OCI-M1 (cell line): Measurements from ENCODE around the gene RPS16.

Source experiments
- DNase-seq: peaks from one replicate; lab custom pipeline; 2025; lab: John Stamatoyannopoulos, UW

RPS16 gene

DNA sequence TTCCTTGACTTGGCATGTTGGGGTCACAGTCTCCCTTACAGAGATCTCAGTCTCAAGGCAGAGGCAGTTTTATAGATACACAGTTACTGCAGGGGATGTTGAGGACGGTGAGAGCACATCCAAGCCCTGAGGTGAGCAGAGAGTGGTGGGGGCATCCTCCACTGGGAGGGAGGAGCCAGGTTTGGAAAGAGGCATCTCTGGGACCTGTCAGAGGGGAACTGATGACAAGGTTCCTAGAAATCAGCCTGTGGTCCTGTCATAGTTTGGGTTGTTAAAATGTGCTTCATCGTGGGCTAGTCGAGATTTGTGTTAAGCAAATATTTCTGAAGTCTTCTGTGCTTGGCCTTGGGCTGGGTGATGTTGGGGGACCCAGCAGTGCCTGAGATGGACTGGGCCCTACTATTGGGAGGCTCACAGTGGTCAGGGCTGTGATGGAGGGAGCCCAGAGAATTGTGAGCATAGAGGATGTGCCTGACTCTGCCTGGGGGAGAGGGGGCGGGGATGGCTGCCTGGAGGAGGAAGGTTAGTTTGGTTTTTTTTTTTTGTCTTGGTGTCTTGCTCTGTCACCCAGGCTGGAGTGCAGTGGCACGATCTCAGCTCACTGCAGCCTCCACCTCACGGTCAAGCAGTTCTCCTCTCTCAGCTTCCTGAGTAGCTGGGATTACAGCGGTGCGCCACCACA is 13.5 kb upstream of the RPS16 start:
- no peak for DNase-seq

DNA sequence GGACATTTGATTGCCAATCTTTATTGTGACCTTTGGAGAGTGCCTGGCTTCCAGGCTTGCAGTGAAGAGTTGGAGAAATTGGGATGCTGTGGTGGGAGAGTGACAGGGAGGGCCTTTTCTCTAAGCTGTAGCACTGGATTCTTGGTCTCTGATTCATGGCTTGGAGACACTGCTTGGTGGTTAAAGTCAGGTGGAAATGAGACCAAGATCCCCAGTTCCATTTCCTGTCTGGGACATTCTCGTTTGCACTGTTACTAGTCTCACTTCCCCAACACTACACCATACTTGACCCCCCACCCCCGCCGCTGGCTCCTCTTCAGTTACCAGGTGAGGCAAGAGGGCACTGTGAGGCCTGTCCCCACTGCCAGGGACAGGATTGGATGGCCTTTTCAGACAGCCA is 12.5 kb upstream of the RPS16 start:
- DNase-seq = no peak

DNA sequence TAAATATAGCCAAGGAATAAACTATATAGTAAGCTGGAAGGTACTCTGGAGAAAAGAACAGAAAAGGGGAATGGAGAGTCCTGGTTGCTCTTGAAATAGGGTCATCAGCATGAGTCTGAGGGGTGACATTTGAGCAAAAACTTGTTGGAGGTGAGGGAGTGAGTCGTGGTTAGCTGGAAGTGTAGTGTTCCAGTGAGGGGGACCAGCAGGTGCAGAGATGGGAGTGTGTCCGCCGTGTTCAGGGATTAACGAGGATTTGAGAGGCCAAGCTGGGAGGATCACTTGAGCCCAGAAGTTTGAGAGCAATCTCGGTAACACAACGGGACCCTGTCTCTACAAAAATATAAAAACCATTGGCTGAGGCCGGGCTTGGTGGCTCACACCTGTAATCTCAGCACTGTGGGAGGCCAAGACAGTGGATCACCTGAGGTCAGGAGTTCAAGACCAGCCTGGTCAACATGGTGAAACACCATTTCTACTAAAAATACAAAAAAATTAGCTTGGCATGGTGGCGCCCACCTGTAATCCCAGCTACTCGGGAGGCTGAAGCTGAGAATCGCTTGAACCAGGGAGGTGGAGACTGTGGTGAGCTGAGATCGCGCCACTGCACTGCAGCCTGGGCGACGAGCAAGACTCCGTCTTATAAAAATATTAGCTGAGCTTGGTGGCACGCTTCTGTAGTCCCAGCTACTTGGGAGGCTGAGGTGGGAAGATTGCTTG is 10.8 kb upstream of the RPS16 start:
- no peak for DNase-seq

DNA sequence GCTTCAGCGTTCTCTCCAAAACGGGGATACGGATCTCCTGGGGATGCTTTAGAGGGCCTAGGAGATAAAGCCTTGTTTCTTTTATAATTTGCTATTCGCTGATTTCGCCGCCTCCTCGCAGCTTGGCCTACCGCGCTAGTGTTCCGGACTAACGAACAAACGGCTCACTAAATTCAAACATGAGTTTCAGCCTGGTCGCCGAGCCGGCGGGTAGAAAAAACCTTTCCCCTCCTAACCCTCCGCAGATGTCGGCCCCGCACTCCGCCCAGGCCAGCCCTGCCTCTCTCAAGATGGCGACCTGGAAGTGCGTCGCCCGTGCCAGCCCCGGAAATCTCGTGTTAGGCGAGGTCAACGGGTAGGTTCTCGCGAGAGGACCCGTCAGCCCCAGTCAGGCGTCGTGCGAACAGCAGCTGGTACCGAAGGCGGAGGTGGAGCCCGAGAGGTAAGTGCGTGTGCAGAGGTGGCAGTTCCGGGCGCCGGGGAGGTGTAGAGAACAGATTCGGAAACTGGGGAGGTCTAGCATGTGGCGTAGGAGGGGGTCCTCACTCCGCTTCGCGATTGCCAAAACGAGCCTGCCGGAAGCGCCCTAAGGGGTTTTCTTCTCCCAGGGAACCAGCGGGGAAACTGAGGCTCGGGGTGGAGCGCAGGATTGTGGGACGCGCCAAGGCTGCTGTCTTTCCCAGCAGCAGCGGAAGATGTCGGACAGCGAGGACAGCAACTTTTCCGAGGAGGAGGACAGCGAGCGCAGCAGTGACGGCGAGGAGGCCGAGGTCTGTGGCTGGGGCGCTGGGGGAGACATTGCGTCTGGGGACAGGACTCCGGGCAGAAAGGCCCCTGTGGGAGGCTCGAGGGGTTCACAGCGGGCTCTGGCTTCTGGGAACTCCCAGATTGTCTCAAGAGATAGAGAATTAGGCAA is 9.7 kb upstream of the RPS16 start, which contains the start of gene SUPT5H:
Gene SUPT5H (plus strand): TSS at position 387 of the 916 bp plus-strand sequence. CDS start 309 bp downstream, at position 696.
- DNase-seq = peak; percentile 99

DNA sequence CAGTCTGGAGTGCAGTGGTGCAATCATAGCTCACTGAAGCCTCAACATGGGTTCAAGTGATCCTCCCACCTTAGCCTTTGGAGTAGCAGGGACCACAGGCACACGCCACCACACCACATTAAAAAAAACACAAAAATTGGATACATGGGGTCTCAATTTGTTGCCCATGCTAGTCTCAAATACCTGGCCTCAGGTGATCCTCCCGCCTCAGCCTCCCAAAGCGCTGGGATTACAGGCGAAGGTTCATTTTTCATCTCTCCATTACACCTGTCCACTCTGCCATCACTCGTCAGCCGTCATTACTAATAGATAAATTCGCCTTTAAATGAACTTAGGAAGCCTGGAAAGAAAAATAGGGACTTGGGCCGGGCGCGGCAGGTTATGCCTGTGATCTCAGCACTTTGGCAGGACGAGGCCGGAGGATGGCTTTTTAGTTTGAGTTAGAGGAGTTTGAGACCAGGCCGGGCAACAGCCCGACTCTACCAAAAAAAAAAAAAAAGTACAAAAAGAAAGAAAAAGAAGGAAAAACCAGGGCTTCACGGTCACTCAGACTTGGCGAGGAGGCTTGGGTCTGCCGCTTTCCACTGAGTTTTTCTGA is 8.9 kb upstream of the RPS16 start:
- DNase-seq = no peak

DNA sequence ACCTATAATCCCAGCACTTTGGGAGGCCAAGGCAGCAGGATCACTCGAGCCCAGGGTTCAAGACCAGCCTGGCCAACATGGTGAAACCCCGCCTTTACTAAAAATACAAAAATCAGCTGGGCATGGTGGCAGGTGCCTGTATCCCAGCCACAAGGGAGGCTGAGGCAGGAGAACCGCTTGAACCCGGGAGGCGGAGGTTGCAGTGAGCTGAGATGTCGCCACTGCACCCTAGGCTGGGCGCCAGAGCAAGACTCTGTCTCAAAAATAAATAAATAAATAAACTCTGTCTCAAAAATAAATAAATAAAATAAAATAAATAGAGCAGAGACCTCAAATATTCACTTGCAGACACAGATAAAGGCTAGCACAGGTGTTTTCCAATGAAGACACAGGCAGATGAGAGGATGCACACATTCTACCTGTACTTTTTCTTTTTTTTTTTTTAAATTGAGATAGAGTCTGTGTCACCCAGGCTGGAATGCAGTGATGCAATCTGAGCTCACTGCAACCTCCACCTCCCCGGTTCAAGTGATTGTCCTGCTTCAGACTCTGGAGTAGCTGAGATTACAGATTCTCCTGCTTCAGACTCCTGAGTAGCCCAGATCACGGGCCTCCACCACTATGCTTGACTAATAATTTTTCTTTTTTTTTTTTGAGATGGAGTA is 2.7 kb upstream of the RPS16 start:
- DNase-seq = peak; percentile 12

DNA sequence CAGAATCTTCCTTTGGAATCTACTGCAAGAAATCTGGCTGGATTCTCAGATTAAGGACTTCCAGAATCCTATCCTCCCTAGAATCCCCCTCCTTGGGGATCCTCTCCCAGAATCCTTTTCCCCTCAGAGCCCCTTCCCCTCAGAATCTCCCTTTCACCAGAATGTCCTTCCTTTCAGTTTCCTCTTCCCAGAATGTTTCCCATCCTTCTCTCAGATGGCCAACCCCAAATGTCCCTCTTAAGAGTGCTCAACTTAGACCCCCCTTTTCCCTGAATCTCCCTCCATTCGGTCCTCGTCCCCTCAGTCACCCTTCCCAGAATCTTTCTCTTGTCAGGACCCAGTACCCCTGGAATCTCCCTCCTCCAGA is 584 bp upstream of the RPS16 start:
- DNase-seq = no peak

DNA sequence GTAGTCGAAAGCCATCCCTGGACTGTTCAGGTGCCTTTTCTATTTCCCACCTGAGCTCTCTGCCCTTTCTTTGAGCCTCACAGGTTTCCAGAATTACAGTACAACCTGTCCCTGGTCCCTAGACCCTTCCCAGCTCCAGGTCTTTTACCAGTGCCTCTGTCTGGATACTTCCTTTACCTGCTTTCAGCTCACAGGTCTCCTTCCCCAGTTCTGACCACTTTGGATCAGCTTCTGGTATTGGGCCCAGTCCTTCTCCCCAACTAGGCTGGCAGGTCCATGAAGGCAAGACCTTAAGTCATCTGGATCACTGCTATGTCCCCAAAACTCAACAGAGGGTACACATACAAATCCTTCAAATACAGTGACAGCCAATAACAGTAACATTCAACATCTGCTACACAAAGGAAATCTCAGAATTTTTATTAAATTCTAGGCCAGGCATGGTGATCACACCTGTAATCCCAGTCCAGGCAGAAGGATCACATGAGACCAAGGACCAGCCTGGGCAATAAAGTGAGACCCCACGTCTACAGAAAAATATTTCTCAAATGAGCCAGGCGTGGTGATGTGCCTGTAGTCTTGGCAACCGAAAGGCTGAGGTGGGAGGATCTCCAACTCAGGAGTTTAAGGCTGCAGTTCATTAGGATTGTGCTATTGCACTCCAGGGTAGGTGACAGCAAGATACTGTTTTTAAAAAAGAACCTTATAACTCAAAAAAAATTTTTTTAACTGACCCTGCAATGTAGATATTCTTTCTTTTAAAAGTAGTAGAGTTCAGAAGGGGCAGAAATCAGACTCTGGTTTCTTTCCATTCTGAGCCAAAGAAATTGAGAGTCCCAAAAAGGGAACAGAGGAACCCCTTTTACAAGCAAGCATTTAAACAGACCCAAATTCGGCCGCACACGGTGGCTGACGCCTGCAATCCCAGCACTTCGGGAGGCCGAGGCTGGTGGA is 1.3 kb downstream of the RPS16 start:
- no peak for DNase-seq

DNA sequence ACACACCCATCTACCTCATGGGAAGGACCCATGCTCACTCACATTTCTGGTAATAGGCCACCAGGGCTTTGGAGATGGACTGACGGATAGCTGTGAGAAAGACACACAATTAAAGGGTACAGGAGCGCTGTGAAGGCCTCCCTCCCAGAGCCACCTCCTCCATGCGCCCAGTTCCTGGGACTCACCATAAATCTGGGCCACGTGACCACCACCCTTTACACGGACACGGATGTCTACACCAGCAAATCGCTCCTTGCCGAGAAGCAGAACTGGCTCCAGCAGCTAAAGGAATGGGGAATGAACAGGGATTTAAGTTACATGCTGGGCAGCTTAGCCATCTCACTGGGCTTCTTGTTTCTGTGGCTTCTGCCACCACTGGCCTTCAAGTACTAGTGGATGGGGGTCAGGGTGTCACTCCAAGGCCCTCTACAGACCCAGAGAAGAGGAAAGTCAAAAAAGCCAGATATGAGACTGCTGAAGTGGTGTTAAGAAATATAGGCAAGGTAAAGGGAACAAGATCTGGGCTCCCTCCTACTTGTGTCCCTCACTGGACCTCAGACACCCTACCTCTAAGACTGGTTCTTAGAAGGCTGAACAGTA is 2.2 kb downstream of the RPS16 start:
- DNase-seq = no peak

DNA sequence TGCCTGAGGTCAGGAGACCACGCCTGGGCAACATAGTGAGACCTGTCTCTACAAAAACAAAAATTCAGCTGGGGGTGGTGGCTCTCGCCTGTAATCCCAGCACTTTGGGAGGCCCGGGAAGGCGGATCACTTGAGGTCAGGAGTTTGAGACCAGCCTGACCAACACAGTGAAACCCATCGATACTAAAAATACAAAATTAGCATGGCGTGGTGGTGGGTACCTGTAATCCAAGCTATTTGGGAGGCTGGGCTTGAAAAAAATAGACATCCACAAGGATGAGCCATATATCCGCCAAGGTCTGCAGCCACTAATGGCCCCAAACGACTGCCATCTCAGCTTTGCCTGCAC is 3.1 kb downstream of the RPS16 start:
- DNase-seq = no peak

DNA sequence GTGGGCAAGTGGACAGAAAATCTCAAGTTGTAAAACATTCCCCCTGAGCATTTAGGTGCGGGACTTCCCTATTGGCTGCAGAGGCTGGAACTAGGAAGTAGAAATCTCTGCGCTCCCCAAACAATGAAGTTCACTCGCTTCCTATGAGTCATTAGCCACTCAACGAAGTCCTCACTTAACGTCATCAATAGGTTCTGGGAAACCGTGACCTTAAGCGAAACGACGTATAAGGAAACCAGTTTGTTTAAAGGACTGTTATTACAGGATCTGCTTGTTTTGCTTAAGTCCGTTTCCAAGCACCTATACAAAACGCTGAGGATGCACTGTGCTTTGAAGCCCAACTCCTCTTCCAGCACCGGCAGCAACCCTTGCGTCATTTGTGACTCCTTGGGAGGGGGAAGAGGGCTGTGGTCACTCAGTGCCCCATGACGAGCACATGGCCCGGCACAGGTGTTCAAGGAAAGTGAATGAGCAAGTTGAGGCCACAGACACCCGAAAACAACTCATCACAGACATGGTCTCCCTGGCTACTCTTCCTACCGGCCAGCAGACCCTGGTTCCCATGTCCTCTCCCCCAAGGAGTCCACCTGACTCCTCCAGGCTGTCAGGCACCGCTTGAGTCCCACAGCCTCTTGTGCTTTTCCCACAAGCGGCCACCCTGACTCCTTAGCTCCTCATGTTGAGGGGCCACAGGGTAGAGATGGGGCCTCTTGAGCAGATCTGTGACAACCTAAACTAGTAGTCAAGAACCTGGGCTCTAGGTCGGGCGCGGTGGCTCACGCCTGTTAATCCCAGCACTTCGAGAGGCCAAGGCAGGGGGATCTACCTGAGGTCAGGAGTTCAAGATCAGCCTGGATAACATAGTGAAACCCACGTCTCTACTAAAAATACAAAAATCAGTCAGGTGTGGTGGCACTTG is 4.8 kb downstream of the RPS16 start:
- no peak for DNase-seq

DNA sequence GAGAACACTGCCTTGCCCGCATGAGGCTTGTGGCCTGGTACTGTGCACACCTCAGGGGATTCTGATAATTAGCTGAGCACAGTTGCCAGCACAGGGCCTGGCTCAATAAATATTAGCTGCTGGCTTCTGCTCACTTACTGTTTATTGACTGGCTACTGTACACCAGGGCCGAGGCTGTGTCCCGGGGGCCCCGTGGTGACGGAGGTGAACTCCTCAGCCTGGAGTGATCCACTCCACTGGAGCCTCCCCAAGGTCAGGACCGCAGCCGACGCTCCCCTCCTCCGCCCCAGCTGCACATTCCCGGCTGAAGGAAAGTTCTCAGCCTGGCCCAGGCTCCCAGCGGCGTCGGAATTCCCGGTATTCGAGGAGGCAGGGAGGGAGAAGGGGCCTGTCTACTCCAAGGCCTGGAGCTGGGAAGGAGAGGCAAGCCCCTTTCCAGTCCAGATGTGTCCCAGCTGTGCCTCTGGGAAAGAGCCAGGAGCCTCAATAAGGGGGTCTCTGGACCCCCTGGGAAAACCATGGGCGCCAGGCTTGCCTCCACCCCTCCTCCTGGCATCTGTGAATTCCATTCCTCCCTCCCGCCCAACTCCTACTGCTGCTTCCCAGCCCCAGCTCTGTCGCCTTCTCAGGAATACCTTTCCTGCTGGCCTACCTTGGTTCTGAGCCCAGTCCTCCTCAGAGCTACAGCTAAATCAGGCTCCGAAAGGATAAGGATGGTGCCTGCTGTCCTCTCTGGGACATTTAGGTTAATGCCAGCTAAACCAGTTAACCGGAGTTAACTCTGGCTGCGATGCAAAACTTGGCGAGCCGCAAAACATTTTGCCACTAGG is 7.3 kb downstream of the RPS16 start:
- DNase-seq = no peak

DNA sequence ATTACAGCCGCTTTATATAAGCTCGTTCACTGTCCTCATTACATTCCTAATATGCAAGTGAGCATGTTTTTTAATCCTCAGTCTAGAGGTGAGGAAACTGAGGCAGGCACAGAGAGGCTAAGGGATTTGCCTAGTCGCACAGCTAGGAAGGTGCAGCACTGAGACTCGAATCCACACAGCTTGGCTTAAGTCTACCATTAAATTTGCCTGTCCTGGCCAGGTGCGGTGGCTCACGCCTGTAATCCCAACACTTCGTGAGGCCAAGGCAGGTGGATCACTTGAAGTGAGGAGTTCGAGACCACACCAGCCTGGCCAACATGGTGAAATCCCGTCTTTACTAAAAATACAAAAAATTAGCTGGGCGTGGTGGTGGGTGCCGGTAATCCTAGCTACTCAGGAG is 8.0 kb downstream of the RPS16 start:
- DNase-seq = no peak

DNA sequence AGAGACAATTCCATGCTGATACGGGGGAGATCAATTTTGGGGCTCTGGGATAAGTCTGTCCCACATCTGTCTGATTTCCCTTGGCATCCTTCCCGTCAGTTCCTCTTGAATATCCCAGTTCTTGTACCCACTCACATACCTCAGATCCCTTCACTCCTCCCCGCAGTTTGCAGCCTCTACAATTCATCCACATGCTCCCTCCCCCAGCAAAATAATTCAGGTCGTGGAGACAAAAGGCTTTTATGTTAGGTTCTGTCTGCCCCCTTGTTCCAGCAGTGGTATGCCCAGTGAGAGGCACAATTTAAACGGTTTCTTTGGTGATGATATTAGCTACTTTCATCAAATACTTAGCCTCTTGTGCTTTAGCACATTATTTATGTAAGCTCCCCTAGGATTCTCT is 9.6 kb downstream of the RPS16 start:
- DNase-seq = no peak

DNA sequence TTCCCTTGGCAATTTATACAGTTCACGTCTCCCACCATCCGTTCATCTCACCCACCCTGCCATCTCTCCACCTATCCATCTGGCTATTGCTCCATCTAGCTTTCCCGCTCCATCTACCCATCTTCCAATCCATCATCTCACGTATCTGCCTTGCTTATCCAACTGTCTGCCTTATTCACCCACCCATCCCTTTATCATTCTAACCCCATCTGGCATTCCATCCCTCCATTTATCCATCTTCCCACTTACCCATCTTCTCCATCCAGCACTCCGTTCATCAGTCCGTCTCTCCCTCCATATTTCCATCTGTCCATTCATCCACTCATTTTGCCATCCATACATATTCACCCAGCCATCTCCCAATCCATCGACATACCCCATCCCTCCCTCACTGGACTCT is 10.0 kb downstream of the RPS16 start:
- DNase-seq = no peak

DNA sequence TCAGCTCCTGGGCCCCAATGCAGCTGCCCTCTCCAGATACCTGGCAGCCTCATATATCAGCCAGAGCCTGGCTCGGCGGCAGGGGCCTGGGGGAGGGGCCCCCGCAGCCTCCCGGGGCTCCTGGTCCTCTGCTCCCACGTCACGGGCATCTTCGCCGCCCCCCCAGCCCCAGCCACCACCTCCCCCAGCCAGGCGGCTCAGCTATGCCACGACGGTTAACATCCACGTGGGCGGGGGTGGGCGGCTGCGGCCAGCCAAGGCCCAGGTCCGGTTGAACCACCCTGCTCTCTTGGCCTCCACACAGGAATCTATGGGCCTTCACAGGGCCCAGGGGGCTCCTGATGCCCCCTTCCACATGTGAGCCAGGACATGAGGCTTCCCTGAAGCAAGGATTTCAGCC is 10.8 kb downstream of the RPS16 start:
- DNase-seq = no peak

DNA sequence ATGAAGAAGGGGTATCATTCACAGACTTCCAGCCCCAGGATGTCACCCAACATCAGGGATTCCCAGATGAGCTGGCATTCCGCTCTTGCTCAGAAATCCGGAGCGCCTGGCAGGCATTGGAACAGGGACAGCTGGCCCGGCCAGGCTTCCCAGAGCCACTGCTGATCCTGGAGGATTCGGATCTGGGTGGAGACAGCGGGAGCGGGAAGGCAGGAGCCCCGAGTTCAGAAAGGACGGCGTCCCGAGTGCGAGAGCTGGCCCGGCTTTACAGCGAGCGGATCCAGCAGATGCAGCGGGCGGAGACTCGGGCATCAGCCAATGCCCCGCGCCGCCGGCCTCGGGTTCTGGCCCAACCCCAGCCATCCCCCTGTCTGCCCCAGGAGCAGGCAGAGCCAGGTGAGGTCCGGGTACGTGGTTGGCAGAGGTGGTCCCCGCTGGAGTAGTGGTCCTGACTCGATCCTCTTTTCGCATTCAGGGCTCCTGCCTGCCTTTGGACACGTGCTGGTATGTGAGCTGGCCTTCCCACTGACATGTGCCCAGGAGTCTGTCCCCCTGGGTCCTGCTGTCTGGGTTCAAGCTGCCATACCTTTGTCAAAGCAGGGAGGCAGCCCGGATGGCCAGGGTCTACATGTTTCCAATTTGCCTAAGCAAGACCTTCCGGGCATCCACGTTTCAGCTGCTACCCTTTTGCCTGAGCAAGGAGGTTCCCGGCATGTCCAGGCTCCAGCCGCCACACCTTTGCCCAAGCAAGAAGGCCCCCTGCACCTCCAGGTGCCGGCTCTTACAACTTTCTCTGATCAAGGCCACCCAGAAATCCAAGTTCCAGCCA is 12.3 kb downstream of the RPS16 start:
- DNase-seq = no peak
